Sigmoid colon (tissue), 7 donors: ENCODE results near the gene HOXA5. TPM values are rescaled to one million over a fixed set of nuclear protein-coding genes. Genes with fewer than 3 reads are reported as not detected.

Experiments
- DNase-seq: peaks from one replicate; pipeline ENCODE4 v3.0.0-alpha.2; 2019
- H3K27ac ChIP-seq, 4 donors: fragments of 200-600 bp; sonication (generic); one replicate each; pipeline ENCODE4 v1.5.1; 2016 to 2019; ENCODE audit warnings: mild to moderate bottlenecking in 1 of 4
- H3K27me3 ChIP-seq, 3 donors: fragments of 200-600 bp; sonication (generic); one replicate each; pipeline ENCODE4 v1.5.1; 2019; ENCODE audit warnings: mild to moderate bottlenecking in 1 of 3
- H3K36me3 ChIP-seq, 4 donors: fragments of 200-600 bp; sonication (generic); one replicate each; pipeline ENCODE4 v1.5.1; 2016 to 2019
- H3K4me1 ChIP-seq, 4 donors: fragments of 200-600 bp; sonication (generic); one replicate each; pipeline ENCODE4 v1.5.1; 2017 to 2019
- H3K4me3 ChIP-seq, 4 donors: fragments of 200-600 bp; sonication (generic); one replicate each; pipeline ENCODE4 v1.5.1; 2017 to 2019; ENCODE audit warnings: mild to moderate bottlenecking in 2 of 4, moderate library complexity in 1 of 4
- H3K9me3 ChIP-seq, 4 donors: fragments of 200-600 bp in 3 of 4; sonication (generic) in 3 of 4; one replicate each; pipeline versions ENCODE4 v1.5.1 to v1.6.1; 2013 to 2019
- CTCF ChIP-seq, 4 experiments: fragments of 450-650 bp in 3 of 4; fragments of 200-600 bp in 1 of 4; IDR thresholded peaks; one replicate each; pipeline ENCODE4 v1.5.1; 2016 to 2019; ENCODE audit warnings: antibody characterized with exemption in 4 of 4, mild to moderate bottlenecking in 3 of 4, moderate library complexity in 2 of 4
- EP300 ChIP-seq, 4 donors: sonication (generic); formaldehyde crosslinking; IDR thresholded peaks; one replicate each; pipeline ENCODE4 v1.6.1; 2017; ENCODE audit warnings: antibody characterized with exemption in 4 of 4
- POLR2A ChIP-seq, 2 donors: fragments of 450-650 bp; IDR thresholded peaks; one replicate each; pipeline ENCODE4 v1.6.1; 2016; ENCODE audit warnings: antibody characterized with exemption in 2 of 2, mild to moderate bottlenecking in 2 of 2, moderate library complexity in 2 of 2
- POLR2AphosphoS5 ChIP-seq, 4 donors: sonication (generic); formaldehyde crosslinking; IDR thresholded peaks; one replicate each; pipeline ENCODE4 v1.6.1; 2017; ENCODE audit warnings: antibody characterized with exemption in 4 of 4
- WGBS, 2 donors: extraction: QIAGEN DNeasy Blood & Tissue Kit; methylation state at CpG; one replicate each; pipeline ENCODE4 v1.1.7; 2013; 5-methylcytosine and 5-hydroxymethylcytosine counted together
- intact Hi-C: fragments of 100-400 bp; cut with DNase I; formaldehyde crosslinking; loops from one replicate; pipeline ENCODE4 v1.15.1; 2023
- polyA plus RNA-seq, 3 donors: library from polyadenylated mRNA; stranded (reverse); fragments of 200-250 nt; gene quantifications; one replicate each; pipeline ENCODE4 v1.2.3, GENCODE V29; 2013
- total RNA-seq, 4 donors: library from RNA; depleted of rRNA; stranded (reverse); fragments of >200 nt; gene quantifications; one replicate each; pipeline ENCODE4 v1.1.0, GENCODE V29; 2016
- donor health status: healthy with polysubstance abuse.
- donor health status: Bipolar disorder and iron deficiency.
- donor health status: healthy.

HOXA5 gene
- total and polyA plus RNA-seq, 7 donors = 3.2 to 14.3 (median 10.2) TPM

GRCh38 chr7:27175626-27176523 lies 32.4 kb upstream of the HOXA5 start:
- Histone ChIP-seq H3K27ac (peak overlapping the region in 3 of 4 donors; percentile 97 to 98 (median 98)), H3K4me1 (peaks cover 0 to 41% (median 26%) of the 10 kb centered on the region in 4 donors), H3K27me3 (no peaks in the 10 kb centered on the region), H3K4me3 (peak overlapping the region; percentile 48 to 85 (median 82)), H3K9me3 (no peaks in the 10 kb centered on the region), H3K36me3 (no peaks in the 10 kb centered on the region)
- intact Hi-C loops = no loop called here
- 11 to 53% methylated on average over 40 of the region's 40 CpGs for WGBS, 2 donors
- TF ChIP-seq EP300 (IDR thresholded peaks at IDR 0.05) (no peak), POLR2A (IDR thresholded peaks at IDR 0.05) (no peak), POLR2AphosphoS5 (IDR thresholded peaks at IDR 0.05) (no peak), CTCF (IDR thresholded peaks at IDR 0.05) (no peak)
- DNase-seq = peak; percentile 78

GRCh38 chr7:27174874-27175625 lies 31.6 kb upstream of the HOXA5 start:
- no peaks in the 10 kb centered on the region for H3K27me3 ChIP-seq
- intact Hi-C loops = no loop called here
- H3K36me3 ChIP-seq = no peaks in the 10 kb centered on the region
- H3K4me3 ChIP-seq = peak overlapping the region; percentile 48 to 85 (median 82)
- no peaks in the 10 kb centered on the region for H3K9me3 ChIP-seq
- peak; percentile 87 for DNase-seq
- 9 to 58% methylated on average over 12 of the region's 12 CpGs for WGBS, 2 donors
- peaks cover 0 to 33% (median 18%) of the 10 kb centered on the region in 4 donors for H3K4me1 ChIP-seq
- no peak for TF ChIP-seq EP300 (IDR thresholded peaks at IDR 0.05)
- TF ChIP-seq POLR2AphosphoS5 (IDR thresholded peaks at IDR 0.05) = peak; percentile 71 to 85 (median 78)
- TF ChIP-seq POLR2A (IDR thresholded peaks at IDR 0.05) = peak; percentile 55 to 77
- peak overlapping the region in 3 of 4 donors; percentile 97 to 98 (median 98) for H3K27ac ChIP-seq

- TF ChIP-seq EP300 (IDR thresholded peaks at IDR 0.05) = no peak
- peak; percentile 33 to 52 for TF ChIP-seq POLR2A (IDR thresholded peaks at IDR 0.05)
- peak; percentile 45 to 75 (median 66) for TF ChIP-seq POLR2AphosphoS5 (IDR thresholded peaks at IDR 0.05)
- no peak for TF ChIP-seq CTCF (IDR thresholded peaks at IDR 0.05)
- H3K27ac ChIP-seq = peak within 1 kb of the TSS in 3 of 4 donors; percentile 97 to 98 (median 98)
- peak within 1 kb of the TSS; percentile 47 to 85 (median 82) for H3K4me3 ChIP-seq
- H3K9me3 ChIP-seq = no peaks in the 10 kb centered on the region
- DNase-seq = peak; percentile 88
- WGBS, 2 donors = 1 to 4% methylated on average over 82 of the region's 82 CpGs
- H3K27me3 ChIP-seq = no peaks in the 10 kb centered on the region
- intact Hi-C loops = no loop called here
- H3K36me3 ChIP-seq = no peaks in the 10 kb centered on the region
- peaks cover 0 to 31% (median 17%) of the 10 kb centered on the region in 4 donors for H3K4me1 ChIP-seq
Observed at GRCh38 chr7:27173956-27174873, 30.7 kb upstream of the HOXA5 start, which contains the start of gene HOXA10. Gene HOXA10, minus strand, starts transcription at chr7:27174320. Its CDS starts 14 bp downstream, at chr7:27174306.

GRCh38 chr7:27173511-27173955 lies 30.1 kb upstream of the HOXA5 start:
- H3K27ac ChIP-seq = peak overlapping the region in 3 of 4 donors; percentile 97 to 98 (median 98)
- TF ChIP-seq EP300 (IDR thresholded peaks at IDR 0.05) (no peak), CTCF (IDR thresholded peaks at IDR 0.05) (no peak), POLR2A (IDR thresholded peaks at IDR 0.05) (no peak), POLR2AphosphoS5 (IDR thresholded peaks at IDR 0.05) (peak in 1 of 4 donors; percentile 20)
- WGBS, 2 donors = 0 to 1% methylated on average over 59 of the region's 59 CpGs
- intact Hi-C loops = no loop called here
- peak overlapping the region; percentile 47 to 85 (median 82) for H3K4me3 ChIP-seq
- no peaks in the 10 kb centered on the region for H3K36me3 ChIP-seq
- H3K27me3 ChIP-seq = no peaks in the 10 kb centered on the region
- DNase-seq = peak; percentile 74
- no peaks in the 10 kb centered on the region for H3K9me3 ChIP-seq
- H3K4me1 ChIP-seq = peaks cover 0 to 31% (median 17%) of the 10 kb centered on the region in 4 donors
